C4-2B (cell line): ENCODE measurements around the gene PCDHGA2.
"Not testable (repeated sequence)": the region's sequence is repeated elsewhere in the genome, so short reads cannot be mapped to it uniquely, and the experiment has no call there.

Source experiments
- H3K27ac ChIP-seq: fragments of 450-650 bp; 2 replicates; pipeline ENCODE4 v1.5.1; 2017
- CTCF ChIP-seq: fragments of 450-650 bp; conservative IDR thresholded peaks from 2 replicates; pipeline ENCODE4 v1.5.1; 2017; ENCODE audit warnings: mild to moderate bottlenecking
- ZFX ChIP-seq: fragments of 450-650 bp; IDR thresholded peaks from 2 replicates; pipeline ENCODE4 v1.6.1; 2017

The PCDHGA2 gene

DNA sequence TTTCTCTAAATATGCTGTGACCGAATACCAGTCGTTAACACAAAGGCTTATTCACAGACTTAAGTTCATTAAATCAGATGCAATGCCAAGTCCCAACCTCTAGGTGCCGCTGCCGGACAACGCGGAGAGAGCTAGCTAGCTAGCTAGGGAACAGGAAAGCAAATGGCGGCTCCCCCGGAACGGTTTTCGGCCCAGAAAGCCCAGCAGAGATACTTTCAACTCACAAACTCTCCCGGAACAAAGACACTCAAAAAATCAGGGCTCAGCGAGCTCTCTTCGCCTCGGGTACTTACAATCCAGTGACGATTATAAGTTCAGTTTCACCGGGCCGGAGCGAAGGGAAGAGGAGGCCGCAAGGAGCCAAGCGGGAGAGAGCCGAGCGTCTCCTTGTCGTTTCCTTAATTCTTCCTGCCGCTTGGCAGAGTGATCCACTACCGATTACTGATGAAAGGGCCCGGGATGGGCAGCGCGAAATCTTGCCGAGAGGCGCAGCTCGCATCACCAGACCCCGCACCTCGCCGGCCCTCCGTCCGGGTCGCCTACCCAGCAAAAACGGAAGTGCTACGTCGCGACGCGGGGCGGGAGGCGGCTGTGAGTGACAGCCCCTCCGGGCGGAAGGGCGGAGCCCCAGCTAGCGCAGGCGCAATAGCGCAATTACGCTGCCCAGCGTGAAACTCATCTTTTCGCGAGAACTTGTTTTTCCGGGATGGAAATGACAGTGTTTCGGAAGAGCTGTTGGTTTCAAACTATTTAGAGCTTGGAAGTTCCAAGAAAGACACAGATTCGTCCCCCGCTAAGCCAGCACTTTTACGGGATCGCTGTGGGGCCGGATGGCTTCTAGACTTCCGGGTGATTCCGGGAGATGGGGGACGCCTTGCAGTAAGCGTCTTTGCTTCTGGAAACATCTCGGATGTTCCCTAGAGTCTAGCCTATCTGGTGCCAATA is 18.1 kb upstream of the PCDHGA2 start, which contains the start of gene TAF7:
TSS of gene TAF7 (minus strand) at position 560 of the 945 bp plus-strand sequence. CDS start 740 bp downstream, outside the sequence.
- peak within 1 kb of the TSS; percentile 60 for H3K27ac ChIP-seq
- TF ChIP-seq ZFX: peak; percentile 92
- peak; percentile 93 for TF ChIP-seq CTCF

GRCh38 chr5:141322261-141322660 is 16.3 kb upstream of the PCDHGA2 start:
- H3K27ac ChIP-seq: no peak overlapping the region
- no peak for TF ChIP-seq CTCF
- no peak for TF ChIP-seq ZFX

- no peak overlapping the region for H3K27ac ChIP-seq
Measured at GRCh38 chr5:141326088-141326854, 12.3 kb upstream of the PCDHGA2 start.

DNA sequence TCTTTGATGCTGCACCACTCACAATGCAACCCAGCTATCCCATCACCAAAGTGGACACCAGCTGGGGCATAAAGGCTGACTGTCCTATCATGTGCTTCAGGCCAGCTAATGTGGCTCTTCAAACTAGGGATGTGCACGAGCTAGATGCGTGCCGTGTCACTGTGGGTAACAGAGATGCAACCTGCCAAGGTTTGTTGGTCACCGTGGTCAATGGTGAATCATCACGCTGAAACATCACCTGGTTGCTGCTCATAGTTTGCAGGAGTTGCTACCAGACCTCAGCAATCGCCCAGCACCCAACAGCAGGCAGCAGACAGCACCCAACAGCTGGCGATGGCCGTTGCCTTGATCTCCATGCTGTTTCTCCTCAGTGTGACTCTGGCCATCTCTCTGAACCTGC is 10.3 kb upstream of the PCDHGA2 start:
- TF ChIP-seq ZFX (no peak), CTCF (no peak)

More at GRCh38 chr5:141326088-141326854, 12.3 kb upstream of the PCDHGA2 start:
- TF ChIP-seq ZFX (no peak), CTCF (peak; percentile 67)

DNA sequence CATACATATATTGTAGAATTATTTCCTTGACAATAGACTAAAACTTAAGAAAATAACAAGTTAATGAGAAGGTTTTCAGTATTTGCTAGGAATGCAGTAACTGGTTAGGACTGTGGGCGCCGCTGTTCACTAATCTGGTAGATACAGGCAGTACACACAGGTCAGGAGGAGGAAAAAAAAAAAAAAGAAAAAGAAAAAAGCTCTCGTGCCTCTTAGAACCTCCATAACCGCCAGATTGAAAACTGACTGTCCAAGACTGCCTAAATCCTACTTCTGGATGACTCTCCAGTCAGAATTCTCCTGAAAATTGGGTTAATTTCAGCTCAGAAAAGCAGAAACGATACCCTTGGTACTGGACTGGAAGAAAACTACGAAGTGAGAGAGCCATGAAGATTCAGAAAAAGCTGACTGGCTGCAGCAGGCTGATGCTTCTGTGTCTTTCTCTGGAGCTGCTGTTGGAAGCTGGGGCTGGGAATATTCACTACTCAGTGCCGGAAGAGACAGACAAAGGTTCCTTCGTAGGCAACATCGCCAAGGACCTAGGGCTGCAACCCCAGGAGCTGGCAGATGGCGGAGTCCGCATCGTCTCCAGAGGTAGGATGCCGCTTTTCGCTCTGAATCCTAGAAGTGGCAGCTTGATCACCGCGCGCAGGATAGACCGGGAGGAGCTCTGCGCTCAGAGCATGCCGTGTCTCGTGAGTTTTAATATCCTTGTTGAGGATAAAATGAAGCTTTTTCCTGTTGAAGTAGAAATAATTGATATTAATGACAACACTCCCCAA is 8.1 kb upstream of the PCDHGA2 start, which contains the start of gene PCDHGA1:
TSS of gene PCDHGA1 (plus strand) at position 216 of the 782 bp plus-strand sequence.
- TF ChIP-seq CTCF (peak; percentile 66), ZFX (no peak)
- H3K27ac ChIP-seq: no peak within 1 kb of the TSS

More for the DNA sequence above, 10.3 kb upstream of the PCDHGA2 start:
- H3K27ac ChIP-seq: no peak overlapping the region

- not testable (repeated sequence) for H3K27ac ChIP-seq
Measured at GRCh38 chr5:141332571-141332970, 6.0 kb upstream of the PCDHGA2 start.

GRCh38 chr5:141340781-141341354 is 2.3 kb downstream of the PCDHGA2 start:
- not testable (repeated sequence) for H3K27ac ChIP-seq
